T1000 (cell line): ENCODE results near the gene SNX9.

ENCODE experiments used
- DNase-seq: peaks from one replicate; lab custom pipeline; 2025; ENCODE audit warnings: mixed read lengths; lab: John Stamatoyannopoulos, UW

Gene SNX9

GRCh38 chr6:157978021-157978783 is 155.2 kb downstream of the SNX9 start:
- DNase-seq = no peak

GRCh38 chr6:157980288-157981131 is 157.5 kb downstream of the SNX9 start:
- no peak for DNase-seq

- no peak for DNase-seq
Observed at GRCh38 chr6:157981132-157981394, 158.0 kb downstream of the SNX9 start.

- DNase-seq = peak; percentile 46
Observed at GRCh38 chr6:157981395-157982101, 158.5 kb downstream of the SNX9 start, which contains the start of gene SYNJ2. TSS of gene SYNJ2 (plus strand) at chr6:157981863. CDS start at chr6:157981962, 99 bp downstream.

- no peak for DNase-seq
Observed at GRCh38 chr6:157982102-157982562, 159.1 kb downstream of the SNX9 start.

- DNase-seq = no peak
Observed at GRCh38 chr6:157982563-157983405, 159.7 kb downstream of the SNX9 start.

- no peak for DNase-seq
Observed at GRCh38 chr6:157983406-157984119, 160.5 kb downstream of the SNX9 start.

GRCh38 chr6:157984128-157984527 is 161.1 kb downstream of the SNX9 start:
- no peak for DNase-seq

- DNase-seq = no peak
Observed at GRCh38 chr6:157984686-157985225, 161.7 kb downstream of the SNX9 start.

- no peak for DNase-seq
Observed at GRCh38 chr6:157985378-157986155, 162.5 kb downstream of the SNX9 start.

GRCh38 chr6:157987788-157988699 is 165.0 kb downstream of the SNX9 start:
- no peak for DNase-seq

GRCh38 chr6:157988700-157989063 is 165.6 kb downstream of the SNX9 start:
- DNase-seq = no peak

GRCh38 chr6:157989541-157990289 is 166.7 kb downstream of the SNX9 start:
- DNase-seq = peak; percentile 92

GRCh38 chr6:157990321-157991066 is 167.4 kb downstream of the SNX9 start:
- DNase-seq = no peak

GRCh38 chr6:157991067-157991432 is 168.0 kb downstream of the SNX9 start:
- no peak for DNase-seq

- DNase-seq = no peak
Observed at GRCh38 chr6:157993076-157993475, 170.0 kb downstream of the SNX9 start.

GRCh38 chr6:157994125-157994795 is 171.2 kb downstream of the SNX9 start:
- DNase-seq = no peak
